DLD1 (cell line): ENCODE data around the gene TOM1L2.

ENCODE experiments used
- in situ Hi-C: cut with HindIII; loops from 2 replicates; pipeline ENCODE4 v1.10.0; 2017; ENCODE audit warnings: low sequenced_read_pairs

The TOM1L2 gene

DNA sequence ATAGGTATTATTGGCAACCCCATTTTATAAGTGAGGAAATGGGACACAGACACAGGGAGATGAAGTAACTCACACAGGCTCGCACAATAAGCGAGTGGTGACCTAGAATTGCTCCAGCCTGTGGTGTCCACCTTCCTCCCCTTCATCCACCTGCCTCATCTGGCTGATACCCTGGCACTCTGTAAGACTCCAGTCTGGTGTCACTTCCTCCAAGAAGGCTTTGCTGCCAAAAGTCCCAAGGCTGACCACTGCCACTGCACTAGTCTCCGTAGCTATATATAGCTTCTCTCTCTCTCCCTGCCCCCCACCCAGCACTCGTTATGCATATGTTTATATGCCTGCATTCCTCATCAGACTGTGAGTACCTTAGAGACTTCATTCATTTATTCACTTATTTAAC lies 69.3 kb downstream of the TOM1L2 start:
- in situ Hi-C loops: no loop called here

DNA sequence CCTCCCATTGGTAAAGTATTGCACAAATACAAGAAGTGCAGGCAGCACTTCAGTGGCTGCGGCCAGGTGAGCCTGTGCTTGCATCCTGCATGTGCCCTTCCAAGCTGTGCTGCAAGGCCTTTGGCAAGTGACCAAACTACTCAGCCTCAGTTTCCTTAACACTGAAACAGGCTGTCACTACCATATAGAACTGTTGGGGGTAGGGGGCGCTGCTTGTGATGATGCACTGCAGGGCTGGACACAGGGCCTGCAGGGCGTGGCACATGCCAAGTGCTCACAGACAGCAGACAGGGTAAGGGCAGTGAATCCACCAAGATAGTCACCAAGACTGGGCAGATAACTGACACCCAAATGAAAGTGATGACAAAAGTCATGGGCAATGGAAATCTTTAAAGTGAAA lies 69.8 kb downstream of the TOM1L2 start:
- in situ Hi-C loops: no loop called here

DNA sequence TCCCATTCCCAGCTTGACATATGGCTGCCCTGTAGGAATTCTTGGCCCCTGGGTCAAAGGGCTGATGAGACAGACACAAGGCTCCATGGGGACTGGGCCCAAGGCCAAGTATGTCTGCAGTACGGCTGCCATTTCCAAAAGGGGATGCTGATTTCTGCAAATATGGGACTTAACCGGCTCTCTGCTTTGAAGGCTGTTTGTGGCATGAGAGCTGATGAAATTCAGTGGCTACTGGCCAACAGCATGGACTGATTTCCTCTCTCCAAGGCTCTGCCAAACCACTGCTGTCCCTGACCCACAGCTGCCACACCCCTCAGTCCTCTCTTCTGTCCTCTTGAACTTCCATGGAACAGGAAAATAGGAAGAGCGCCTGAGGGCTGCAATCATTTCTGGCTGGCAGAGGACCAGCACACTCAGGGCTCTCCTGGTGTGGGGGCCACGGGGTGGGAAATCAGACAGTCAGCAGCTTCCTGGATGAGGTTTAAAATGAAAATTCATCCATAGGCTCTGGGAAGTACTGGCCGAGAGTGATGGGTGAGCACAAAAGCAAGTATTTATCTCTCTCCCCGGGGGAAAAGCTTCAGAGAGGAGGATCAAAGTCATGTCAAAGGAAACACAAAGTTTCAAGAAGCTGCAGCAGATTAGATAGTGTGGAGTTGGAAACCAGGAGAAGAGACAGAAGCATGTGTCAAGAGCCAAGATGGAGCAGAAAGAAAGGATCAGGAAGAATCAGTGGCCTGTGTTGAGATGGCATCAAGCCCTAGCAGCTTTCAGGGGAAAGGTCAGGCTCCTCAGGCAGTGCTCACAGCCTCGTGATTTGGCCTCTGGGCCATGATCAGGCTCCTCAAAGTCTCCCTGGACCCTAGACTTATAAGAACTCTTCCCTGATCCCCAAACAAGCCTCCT lies 71.3 kb downstream of the TOM1L2 start:
- in situ Hi-C loops: no loop called here

DNA sequence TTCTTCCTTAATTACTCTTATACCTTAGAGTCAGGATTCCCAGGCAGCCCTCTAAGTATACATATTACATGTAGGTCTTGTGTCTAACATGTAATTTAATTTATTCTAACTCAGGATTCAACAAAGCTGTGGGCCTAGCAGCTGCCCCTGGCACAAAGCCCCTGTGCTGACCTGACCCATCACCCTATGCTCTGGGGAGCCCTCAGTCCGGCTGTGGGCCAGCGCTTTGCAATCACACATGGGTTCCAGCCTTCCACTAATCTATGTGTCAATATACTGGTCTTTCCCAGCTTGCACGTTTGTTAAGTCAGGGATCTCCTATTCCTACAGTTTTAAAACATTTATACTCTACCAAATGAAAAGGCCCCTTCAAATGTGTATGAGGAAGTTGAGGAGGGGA lies 72.7 kb downstream of the TOM1L2 start:
- in situ Hi-C loops: loop anchor here (5.0 to 25.0 kb wide), 2 partner anchors 138 to 537 kb away; partner anchors contain the start of genes ATPAF2 and GID4

DNA sequence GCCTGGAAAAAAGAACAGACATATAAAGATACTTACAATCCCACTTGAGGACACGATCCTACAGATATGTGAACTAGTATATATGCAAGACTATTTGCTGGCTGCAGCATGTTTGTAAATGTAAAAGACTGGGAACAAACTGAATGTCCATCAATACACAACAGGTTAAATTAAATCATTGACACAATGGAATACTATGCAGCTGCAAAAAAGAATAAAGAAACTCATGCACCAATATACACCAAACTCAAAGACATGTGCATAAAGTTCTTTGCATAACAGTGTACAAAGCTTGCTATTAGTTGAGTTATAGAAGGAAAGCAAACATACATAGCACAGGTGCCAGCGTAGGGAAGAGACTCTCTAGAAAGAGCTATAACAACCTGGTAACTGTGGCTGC lies 73.5 kb downstream of the TOM1L2 start:
- in situ Hi-C loops: loop anchor here (5.0 to 25.0 kb wide), 2 partner anchors 139 to 536 kb away; partner anchors contain the start of genes ATPAF2 and GID4

DNA sequence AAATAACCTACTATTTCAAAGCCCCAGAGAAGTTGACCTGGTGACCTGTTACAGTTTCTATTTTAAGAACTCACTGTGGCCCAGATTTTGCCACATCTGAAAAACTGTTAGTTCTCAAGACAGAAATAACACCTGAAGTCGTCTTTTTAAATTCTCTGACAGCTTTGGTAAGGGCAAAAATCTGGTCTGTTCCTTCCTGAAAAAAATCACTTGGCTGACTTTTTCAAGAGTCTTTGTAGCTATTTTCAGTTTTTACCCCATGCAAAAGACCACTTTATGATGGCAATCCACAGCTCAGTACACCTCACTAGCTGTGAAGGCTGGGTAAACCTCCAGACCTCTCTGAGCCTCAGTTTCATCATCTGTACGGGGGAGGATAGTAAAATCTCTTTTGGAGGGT lies 74.8 kb downstream of the TOM1L2 start:
- in situ Hi-C loops: loop anchor here (5.0 to 25.0 kb wide), 2 partner anchors 140 to 535 kb away; partner anchors contain the start of genes ATPAF2 and GID4

DNA sequence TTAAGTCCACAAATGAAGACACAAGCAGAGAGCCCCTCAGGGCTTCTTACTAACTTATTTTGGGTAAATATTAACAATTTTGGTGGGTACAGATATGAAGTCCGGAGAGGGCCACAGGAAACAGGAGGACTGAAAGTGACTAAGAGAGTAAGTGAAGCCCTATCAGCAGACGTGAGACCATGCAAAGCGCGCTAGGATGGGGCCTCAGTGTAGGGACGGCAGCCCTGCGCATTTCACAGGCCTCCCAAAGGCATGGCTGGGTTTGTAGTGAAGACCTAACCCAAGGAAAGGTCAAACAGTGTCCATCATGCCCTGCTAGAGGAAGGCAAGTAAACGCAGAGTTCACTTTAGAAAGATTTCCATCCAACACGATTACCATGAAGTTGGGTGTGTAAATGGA lies 75.5 kb downstream of the TOM1L2 start:
- in situ Hi-C loops: loop anchor here (5.0 to 25.0 kb wide), 2 partner anchors 141 to 534 kb away; partner anchors contain the start of genes ATPAF2 and GID4

DNA sequence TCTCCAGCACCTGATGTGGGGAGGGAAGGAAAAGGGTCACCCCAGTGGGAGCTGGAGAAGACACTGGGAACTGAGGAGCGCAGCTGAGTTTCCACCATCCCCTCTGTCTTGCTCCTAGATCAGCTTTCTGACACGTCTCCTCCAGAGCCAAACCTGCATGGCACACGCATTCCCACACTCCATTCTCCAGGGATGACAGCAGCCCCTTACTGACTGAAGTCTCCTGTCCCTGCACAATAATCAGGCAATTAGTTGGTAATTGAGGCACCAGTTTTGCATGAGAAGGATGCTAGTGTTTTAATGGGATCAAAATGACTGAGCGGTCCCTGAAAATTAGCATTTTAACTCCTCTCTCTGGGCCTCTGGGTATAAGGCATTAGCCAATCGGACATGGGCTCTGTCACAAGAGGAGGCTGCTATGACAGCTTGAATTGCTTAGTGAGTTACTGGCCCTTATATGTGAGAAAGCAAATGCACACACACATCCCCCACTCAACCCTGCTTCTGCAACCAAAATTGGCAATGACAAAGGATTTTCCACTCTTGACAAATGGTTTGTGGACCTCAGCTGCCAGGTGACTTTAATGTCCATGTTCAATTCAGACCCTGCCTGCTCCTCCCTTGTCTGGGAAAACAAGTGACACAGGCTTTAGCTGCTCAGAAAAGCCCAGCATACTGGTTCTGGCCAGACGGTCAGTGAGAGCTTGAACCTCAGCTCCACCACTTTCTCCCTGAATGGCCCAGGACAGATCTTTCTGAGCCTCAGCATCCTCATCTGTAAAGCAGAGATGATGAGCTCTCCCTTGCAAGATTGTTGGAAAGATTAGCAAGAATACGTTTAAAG lies 78.2 kb downstream of the TOM1L2 start:
- in situ Hi-C loops: loop anchor here (25.0 kb wide), 1 partner anchor 532 kb away; no protein-coding TSS in a partner anchor

DNA sequence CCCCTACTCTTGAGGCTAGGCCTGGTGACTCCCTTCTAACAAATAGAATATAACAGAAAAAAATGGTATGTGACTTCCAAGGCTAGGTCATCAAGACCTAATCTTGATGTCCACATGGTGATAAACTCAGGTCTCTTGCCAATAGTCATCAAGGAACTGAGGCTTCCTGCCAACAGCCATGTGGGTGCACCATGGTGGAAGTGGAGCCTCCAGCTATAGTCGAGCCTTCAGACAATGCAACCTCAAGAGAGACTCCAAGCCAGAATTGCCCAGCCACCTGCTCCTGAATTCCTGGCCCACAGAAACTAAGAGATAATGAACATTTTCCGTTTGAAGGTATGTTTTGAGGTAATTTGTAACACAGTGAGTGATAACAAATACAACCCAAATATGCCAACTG lies 79.5 kb downstream of the TOM1L2 start:
- in situ Hi-C loops: loop anchor here (25.0 kb wide), 1 partner anchor 530 kb away; no protein-coding TSS in a partner anchor

DNA sequence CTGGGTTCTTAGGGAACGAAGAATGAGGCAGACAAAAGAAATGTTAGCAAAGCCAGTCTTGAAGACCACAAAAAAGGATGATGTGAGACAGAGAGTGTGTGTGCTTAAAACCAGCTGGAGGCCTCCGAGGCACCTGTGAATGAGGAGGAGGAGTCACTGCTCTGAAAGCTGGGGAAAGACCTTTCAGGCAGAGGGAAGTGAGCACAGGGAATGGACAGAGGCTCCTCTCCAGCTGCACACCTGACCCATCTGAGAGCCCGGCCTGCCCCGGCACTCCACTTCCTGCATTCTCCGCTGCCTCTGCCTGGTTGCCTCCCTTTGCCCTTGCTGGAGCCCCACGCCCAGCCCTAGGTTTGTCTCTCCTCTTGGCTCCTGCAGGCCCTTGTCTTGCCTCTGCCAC lies 80.2 kb downstream of the TOM1L2 start:
- in situ Hi-C loops: loop anchor here (25.0 kb wide), 1 partner anchor 530 kb away; no protein-coding TSS in a partner anchor

DNA sequence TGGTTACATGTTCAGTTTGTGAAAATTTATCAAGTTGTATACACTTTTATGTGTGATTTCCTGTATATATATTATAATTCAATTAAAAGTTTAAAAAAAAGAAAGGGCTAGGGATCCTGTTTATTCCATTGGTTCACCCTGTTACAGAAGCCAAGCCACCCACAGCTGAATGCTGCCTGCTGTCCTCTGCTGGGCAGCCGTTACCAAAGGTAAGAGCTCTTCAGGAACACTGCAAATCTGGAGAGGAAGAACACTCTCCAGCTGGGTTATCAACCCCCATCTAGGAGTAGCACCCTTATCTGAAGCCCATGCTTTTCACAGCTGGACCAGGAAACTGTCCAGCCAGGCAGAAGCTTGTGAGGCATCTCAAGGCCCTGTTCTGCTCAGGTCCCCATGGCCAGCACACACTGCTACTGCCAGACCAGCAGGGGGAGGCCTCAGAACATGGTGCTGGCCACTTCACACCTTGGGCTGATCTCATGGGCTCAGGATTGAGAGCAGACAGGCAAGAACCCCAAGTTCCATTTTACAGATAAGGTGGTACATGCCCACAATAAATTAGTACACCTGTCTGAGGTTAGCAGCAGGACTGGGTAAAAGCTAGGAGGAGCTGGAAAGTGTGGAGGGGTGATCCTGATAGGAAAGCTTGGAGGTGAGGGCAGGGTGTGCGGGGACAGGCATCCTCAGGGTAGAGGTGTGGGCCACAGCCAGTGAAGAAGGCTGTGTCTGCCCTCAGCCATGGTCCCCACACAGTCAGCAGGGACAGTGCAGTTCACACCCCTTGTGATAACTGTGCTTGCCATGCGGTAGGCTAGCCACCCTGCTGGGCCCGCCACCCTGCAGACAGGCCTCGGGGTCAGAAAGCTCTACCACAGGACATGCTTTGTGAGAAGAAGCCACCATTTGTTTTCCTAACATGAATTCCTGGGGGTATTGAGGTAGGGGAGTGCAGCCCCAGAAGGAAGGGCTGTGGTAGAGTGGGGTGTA lies 81.1 kb downstream of the TOM1L2 start:
- in situ Hi-C loops: loop anchor here (25.0 kb wide), 1 partner anchor 529 kb away; no protein-coding TSS in a partner anchor

DNA sequence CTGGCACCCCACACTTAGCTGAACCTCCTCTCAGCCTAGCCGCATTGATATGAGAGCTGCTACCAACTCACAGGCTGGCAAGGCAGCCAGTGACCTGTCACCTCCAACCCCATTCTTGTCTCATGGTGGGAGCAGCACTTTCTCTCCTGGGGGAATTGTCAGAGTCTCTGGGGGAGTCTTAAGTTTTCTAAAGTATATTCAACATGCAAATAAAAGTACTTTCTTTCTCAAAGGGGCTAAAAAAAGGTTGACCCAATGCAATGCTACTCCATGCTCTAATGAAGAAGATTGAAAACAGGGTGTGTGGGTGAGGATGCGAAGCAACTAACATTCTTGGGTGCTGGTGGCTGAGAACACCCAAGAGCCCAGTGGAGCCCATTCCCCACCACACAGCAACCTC lies 82.3 kb downstream of the TOM1L2 start:
- in situ Hi-C loops: loop anchor here (25.0 kb wide), 1 partner anchor 528 kb away; no protein-coding TSS in a partner anchor

DNA sequence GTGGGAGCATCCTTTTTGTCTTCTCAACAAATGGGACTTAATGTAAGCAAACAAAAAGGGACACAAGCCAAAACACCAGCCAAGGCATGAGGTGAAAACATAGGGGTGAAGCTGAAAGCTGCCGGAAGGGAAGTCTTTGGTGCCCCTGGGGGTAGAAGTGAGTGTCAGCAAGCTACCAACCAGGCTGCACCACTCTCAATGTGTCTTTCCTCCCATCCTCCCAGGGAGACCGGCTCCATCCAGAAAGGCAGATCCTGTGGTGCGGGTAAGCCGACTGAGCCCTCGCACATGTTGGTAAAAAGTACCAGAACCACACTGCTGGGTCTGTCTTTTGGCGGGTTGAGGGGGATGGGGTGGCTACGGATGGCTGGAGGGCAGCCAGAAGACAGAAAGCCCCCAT lies 83.4 kb downstream of the TOM1L2 start:
- in situ Hi-C loops: loop anchor here (25.0 kb wide), 1 partner anchor 527 kb away; no protein-coding TSS in a partner anchor

DNA sequence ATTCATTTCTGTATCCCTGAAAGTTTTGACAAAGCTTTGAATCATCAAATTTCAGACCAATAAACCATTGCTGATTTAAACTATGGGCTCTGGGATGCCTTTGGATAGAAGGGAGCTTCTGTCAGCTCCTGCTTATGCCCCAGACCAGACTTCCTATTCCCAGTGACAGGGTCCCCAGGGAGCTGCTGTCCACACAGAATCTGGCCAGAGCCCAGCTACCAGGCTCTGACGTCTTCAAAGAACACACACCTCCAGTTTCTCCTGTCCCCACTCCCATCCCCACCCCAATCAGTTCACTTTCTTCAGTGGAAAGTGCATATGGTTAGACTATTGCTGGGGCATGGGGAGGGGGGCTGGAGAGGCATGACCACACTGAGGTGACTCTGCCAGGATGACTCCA lies 83.8 kb downstream of the TOM1L2 start:
- in situ Hi-C loops: loop anchor here (25.0 kb wide), 1 partner anchor 526 kb away; no protein-coding TSS in a partner anchor

DNA sequence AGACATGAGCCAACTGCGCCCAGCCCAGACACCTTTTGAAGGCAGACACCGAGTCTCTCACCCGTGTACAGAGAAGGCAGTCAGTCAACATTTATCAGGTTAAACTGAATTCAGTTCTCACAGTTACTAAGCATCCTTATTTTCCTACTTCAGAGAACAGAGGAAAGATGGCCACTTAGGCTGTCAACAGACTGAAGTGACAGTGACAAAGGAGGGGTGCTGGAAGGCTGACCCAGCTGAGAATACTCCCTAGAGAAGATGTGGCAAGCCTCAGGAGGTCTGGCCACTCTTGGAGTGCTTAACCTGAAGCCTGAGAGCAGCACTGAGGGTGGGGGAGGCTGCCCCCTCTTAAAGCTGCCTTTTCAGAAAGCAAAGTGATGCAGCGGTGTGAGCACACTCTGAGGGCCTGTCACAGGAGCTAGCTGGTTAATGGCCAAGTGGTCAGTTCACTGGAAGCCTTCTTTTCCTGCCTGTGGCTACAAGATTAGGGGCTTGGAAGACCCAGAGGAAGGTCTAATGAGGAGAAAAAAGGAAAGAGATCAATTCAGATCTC lies 84.4 kb downstream of the TOM1L2 start:
- in situ Hi-C loops: loop anchor here (25.0 kb wide), 1 partner anchor 526 kb away; no protein-coding TSS in a partner anchor

DNA sequence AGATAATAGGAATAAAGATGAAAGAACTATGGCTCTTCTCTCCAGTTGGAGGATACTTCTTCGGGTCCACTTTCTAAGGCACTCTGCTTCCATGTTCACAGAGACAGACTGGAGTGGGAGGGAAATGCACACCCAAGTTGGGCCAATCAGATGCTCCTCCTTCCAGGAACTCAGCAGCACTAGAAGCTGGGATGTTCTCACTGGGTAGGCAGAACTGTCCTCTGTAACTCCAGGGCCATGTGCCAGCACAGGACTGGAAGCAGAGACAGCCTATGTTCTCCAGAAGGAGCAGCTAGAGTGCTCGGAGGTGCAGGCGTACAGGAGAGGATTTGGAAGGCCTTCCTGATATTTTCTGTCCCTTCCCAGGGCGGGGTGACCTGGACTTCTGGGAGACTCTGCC lies 85.5 kb downstream of the TOM1L2 start:
- in situ Hi-C loops: loop anchor here (25.0 kb wide), 1 partner anchor 524 kb away; no protein-coding TSS in a partner anchor

DNA sequence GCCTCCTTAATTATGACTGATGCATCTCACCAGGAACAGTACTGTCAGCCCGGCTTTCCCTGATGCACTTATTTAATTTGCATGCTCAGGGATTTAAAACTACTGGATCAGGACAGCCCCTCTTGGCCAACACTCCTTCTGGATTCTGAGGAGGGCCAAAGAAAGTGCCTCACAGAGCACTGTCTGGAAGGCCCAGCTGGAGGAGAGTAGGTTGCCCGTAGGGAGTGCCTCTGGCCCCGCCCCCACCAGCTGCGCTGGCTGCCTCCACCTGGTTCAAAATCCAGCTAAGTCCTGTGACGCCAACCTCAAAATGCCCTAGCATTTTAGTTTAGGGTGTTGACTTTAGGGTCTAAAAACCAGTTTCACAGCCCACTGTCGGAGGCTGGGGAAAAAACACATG lies 86.0 kb downstream of the TOM1L2 start:
- in situ Hi-C loops: loop anchor here (25.0 kb wide), 1 partner anchor 524 kb away; no protein-coding TSS in a partner anchor

DNA sequence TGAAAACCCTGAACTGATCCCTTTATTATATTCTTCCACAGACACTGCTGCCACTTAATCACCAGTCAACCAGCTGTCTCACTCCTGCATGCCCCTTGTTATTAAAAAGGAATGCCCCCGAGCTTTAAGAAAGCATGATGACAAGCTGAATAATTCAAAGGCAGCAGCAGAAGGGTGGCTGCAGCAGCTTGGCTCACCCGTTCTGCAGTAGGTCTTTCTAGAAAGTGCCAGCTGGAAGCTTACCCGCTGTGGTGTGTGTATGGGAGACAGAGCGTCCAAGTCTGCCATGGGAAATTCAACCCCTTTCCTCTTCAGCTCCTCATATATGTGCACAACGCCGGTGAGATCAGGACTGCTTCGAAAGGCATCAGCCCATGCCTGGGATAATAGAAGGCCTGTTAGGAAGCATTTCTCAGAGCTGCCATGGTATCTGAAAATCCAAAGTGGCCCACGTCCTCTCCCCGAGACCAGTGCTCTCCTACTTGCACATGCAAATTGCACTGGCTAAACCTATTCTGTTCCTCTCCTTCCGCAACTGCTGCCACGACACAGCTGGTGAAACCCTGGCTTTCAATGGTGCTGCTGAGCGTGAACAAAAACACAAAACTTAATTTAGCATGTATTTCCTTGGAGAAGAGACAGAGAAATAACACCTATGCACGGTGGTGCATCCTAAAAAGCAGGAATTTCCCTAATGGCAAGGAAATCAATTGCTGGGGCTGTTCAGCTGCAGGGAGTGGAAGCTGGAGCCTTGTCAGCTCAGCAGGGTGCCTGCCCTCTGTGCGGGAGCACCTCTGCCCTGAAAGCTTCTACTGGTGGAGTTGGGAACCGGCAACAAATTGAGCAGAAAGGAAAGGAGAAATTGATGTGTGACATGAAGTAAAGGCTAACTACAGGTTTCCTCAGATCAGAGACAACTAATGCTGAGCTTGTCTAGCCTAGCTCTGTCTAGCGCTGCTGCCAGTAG lies 87.5 kb downstream of the TOM1L2 start:
- in situ Hi-C loops: loop anchor here (25.0 kb wide), 1 partner anchor 522 kb away; no protein-coding TSS in a partner anchor
